ENCODE data around the gene MAP3K4. TPM values are rescaled to one million over a fixed set of nuclear protein-coding genes. Genes with fewer than 3 reads are reported as not detected.

MAP3K4 gene
- total RNA-seq, 1 experiment from 2014 or later: 27.9 TPM

GRCh38 chr6:161003336-161003735 is 11.8 kb downstream of the MAP3K4 start:
- TF ChIP-seq CTCF (conservative IDR thresholded peaks at IDR 0.05; ENCODE audit: low read depth, low read length): no peak
- TF ChIP-seq EZH2phosphoT487 (IDR thresholded peaks at IDR 0.05; ENCODE audit: borderline replicate concordance, low read length): no peak
- TF ChIP-seq EZH2 (IDR thresholded peaks at IDR 0.05; ENCODE audit: low read length, unreplicated experiment): no peak
- Histone ChIP-seq H3K27me3 (ENCODE audit: low read length) (no peaks in the 10 kb centered on the region), H2AFZ (ENCODE audit: low read length) (no peak overlapping the region), H3K4me1 (ENCODE audit: insufficient read depth, low read length) (no peaks in the 10 kb centered on the region), H3K36me3 (ENCODE audit: low read depth, low read length) (no peaks in the 10 kb centered on the region), H3K9me2 (replicated peaks; ENCODE audit: low read length) (no peaks in the 10 kb centered on the region), H3K4me3 (ENCODE audit: low read length) (no peak overlapping the region), H3K79me2 (ENCODE audit: low read length) (peaks cover 96% of the 10 kb centered on the region), H3K4me2 (ENCODE audit: low read length) (no peak overlapping the region), H3K27ac (ENCODE audit: low read length) (no peak overlapping the region), H4K20me1 (ENCODE audit: low read length) (peaks cover 11% of the 10 kb centered on the region; the same call in 1 of the 2 replicates), H3F3A (ENCODE audit: low read length, unreplicated experiment) (no peaks in the 10 kb centered on the region), H3K9me3 (ENCODE audit: low read length) (no peaks in the 10 kb centered on the region), H3K9ac (ENCODE audit: low read length) (no peak overlapping the region)
- intact Hi-C loops (cut with micrococcal nuclease): no loop called here
- ChIA-PET POLR2A (ENCODE audit: unreplicated experiment) (no interaction called here), CTCF (no interaction called here)
- DNase-seq (no peak), ATAC-seq (no peak)
- no TSS peak for BruUV-seq (replicated peaks)

- POLR2A ChIA-PET (ENCODE audit: unreplicated experiment): no interaction called here
- ATAC-seq: no peak
- Histone ChIP-seq H3K9me3 (ENCODE audit: low read length) (no peaks in the 10 kb centered on the region), H3K4me2 (ENCODE audit: low read length) (no peak overlapping the region), H3K9me2 (replicated peaks; ENCODE audit: low read length) (no peaks in the 10 kb centered on the region), H3K9ac (ENCODE audit: low read length) (no peak overlapping the region), H3K4me1 (ENCODE audit: insufficient read depth, low read length) (peaks cover 31% of the 10 kb centered on the region), H3F3A (ENCODE audit: low read length, unreplicated experiment) (no peaks in the 10 kb centered on the region), H4K20me1 (ENCODE audit: low read length) (peaks cover 8% of the 10 kb centered on the region; the same call in 1 of the 2 replicates), H3K79me2 (ENCODE audit: low read length) (peaks cover 97% of the 10 kb centered on the region), H3K4me3 (ENCODE audit: low read length) (no peak overlapping the region), H2AFZ (ENCODE audit: low read length) (no peak overlapping the region), H3K27me3 (ENCODE audit: low read length) (no peaks in the 10 kb centered on the region), H3K36me3 (ENCODE audit: low read depth, low read length) (no peaks in the 10 kb centered on the region), H3K27ac (ENCODE audit: low read length) (no peak overlapping the region)
- CTCF ChIA-PET: no interaction called here
- TF ChIP-seq EZH2phosphoT487 (IDR thresholded peaks at IDR 0.05; ENCODE audit: borderline replicate concordance, low read length) (no peak), CTCF (conservative IDR thresholded peaks at IDR 0.05; ENCODE audit: low read depth, low read length) (no peak), EZH2 (IDR thresholded peaks at IDR 0.05; ENCODE audit: low read length, unreplicated experiment) (no peak)
- intact Hi-C loops (cut with micrococcal nuclease): no loop called here
- BruUV-seq (replicated peaks): no TSS peak
- no peak for DNase-seq
Measured at GRCh38 chr6:161008245-161008644, 16.7 kb downstream of the MAP3K4 start.

GRCh38 chr6:161009991-161010390 is 18.4 kb downstream of the MAP3K4 start:
- Histone ChIP-seq H3K4me1 (ENCODE audit: insufficient read depth, low read length) (peaks cover 31% of the 10 kb centered on the region), H3K9ac (ENCODE audit: low read length) (no peak overlapping the region), H3K4me3 (ENCODE audit: low read length) (no peak overlapping the region), H3K79me2 (ENCODE audit: low read length) (peaks cover 97% of the 10 kb centered on the region), H2AFZ (ENCODE audit: low read length) (no peak overlapping the region), H3K4me2 (ENCODE audit: low read length) (no peak overlapping the region; the same call in 1 of the 2 replicates), H3F3A (ENCODE audit: low read length, unreplicated experiment) (no peaks in the 10 kb centered on the region), H3K9me2 (replicated peaks; ENCODE audit: low read length) (no peaks in the 10 kb centered on the region), H4K20me1 (ENCODE audit: low read length) (peaks cover 8% of the 10 kb centered on the region; the same call in 1 of the 2 replicates), H3K27ac (ENCODE audit: low read length) (peak overlapping the region; percentile 40), H3K9me3 (ENCODE audit: low read length) (no peaks in the 10 kb centered on the region), H3K36me3 (ENCODE audit: low read depth, low read length) (no peaks in the 10 kb centered on the region), H3K27me3 (ENCODE audit: low read length) (no peaks in the 10 kb centered on the region)
- no TSS peak for BruUV-seq (replicated peaks)
- peak; percentile 48 for ATAC-seq
- intact Hi-C loops (cut with micrococcal nuclease): loop anchor here (1.0 kb wide), 1 partner anchor 79 kb away; no protein-coding TSS in a partner anchor
- ChIA-PET POLR2A (ENCODE audit: unreplicated experiment) (no interaction called here), CTCF (no interaction called here)
- no peak for DNase-seq
- TF ChIP-seq EZH2phosphoT487 (IDR thresholded peaks at IDR 0.05; ENCODE audit: borderline replicate concordance, low read length) (no peak), CTCF (conservative IDR thresholded peaks at IDR 0.05; ENCODE audit: low read depth, low read length) (no peak), EZH2 (IDR thresholded peaks at IDR 0.05; ENCODE audit: low read length, unreplicated experiment) (no peak)
